Measurements from ENCODE around the gene POPDC2.

Gene POPDC2

GRCh38 chr3:119669906-119670570 is 9.6 kb upstream of the POPDC2 start:
- DNase-seq, result no peak

- DNase-seq, result no peak
These were observed 5.7 kb upstream of the POPDC2 start for GRCh38 chr3:119665954-119666559.

DNA sequence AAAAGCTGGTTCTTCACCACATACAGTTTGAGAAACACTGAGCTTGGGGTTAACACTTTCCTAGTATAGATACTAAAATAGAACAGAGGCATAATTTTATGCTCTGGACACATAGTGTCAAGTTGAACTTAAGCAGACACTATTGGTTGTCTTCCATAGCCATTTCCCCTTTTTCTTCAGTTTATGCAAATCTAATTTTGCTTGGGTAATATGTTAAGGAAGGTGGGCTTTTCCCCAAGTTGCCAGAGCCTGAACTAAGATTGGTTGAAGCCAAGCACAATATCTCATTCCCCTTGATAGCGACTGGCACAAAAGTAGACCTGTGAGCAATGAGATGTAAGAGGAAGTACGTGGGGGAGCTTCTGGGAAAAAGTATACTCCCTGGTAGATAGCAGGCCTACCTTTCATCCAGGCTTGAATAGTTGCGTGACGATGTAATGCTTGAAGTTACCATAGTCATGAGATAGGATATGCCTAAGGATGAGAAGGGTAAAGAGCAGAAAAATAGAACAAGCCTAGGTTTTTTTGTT is 4.5 kb upstream of the POPDC2 start:
- no peak for DNase-seq

- DNase-seq, result no peak
These were observed 4.0 kb upstream of the POPDC2 start for GRCh38 chr3:119664370-119664769.

DNA sequence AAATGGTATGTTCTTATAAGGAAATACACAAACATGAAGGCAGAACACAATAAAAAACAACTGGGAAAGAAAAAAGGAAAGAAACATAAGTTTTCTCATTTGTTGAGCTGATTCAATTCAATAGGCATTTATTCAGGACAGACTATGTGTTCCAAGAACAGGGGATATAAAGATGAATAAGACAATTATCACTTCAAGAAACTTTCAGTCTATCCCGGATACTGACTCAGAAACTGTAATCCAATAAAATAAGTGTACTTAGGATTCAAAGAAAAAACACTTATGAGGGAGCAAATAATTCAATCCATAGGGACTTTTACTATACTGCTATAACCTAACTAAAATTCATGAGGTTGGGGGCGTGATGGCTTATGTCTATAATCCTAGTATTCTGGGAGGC is 3.5 kb upstream of the POPDC2 start:
- DNase-seq, result no peak

GRCh38 chr3:119662604-119663373 is 2.4 kb upstream of the POPDC2 start:
- no peak for DNase-seq

- no peak for DNase-seq
These were observed 640 bp downstream of the POPDC2 start for GRCh38 chr3:119659606-119660291.

DNA sequence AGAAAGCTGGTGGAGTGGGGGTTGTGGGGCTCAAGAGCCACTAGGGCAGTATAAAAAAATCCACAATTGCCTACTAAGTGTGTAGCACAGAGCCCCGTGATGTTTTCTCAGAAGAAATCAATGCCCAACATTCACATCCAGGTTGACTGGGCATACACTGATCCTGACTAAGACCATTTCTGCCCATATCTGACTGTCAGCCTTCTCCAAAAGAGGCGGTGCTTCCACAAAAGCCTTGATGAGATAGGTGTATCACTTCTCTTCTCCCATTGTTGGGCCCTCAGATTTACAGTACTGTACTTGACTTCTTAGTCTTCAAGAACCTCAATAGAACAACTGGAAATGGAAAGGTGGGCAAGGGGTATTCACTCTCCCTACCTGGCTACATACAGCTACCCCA is 1.4 kb downstream of the POPDC2 start:
- no peak for DNase-seq

- no peak for DNase-seq
These were observed 2.3 kb downstream of the POPDC2 start for GRCh38 chr3:119657887-119658702.

GRCh38 chr3:119653876-119654275 is 6.5 kb downstream of the POPDC2 start:
- no peak for DNase-seq

- no peak for DNase-seq
These were observed 7.9 kb downstream of the POPDC2 start for GRCh38 chr3:119652306-119653033.

GRCh38 chr3:119649761-119650160 is 10.6 kb downstream of the POPDC2 start:
- DNase-seq, result no peak

DNA sequence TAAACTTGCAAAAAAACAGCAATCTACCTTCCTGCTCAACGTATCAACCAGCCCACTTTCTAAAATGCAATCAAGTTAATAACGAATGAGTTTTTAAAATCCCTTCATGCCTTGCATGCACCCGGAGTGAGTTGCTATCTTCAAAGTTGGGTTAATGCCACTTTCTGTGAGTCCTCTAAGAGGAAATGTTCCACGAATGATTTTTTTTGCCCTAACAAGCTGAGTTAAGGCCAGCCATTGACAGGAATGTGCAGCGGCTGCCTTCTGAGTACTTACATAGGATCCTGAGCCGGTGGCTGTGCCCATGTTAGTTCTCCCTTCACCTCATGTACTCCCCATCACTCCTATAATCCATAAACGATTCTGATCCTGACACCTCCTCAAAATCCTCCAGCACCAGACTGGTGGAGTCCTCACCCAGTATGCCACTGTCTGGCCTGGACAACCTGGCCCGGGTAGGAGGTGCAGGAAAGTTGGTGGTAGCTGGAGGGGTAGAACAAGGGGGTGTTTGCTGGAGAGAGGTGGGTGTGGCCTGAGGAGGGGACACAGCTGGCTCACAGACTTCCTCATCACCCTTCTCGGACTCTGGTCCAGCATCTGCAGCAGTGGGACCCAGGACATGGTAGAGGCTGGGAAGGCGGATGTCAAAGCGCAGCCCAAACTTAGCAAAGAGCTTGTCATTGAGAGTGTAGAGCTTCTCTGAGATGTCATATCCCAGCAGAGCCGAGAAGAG is 12.4 kb downstream of the POPDC2 start:
- no peak for DNase-seq

- DNase-seq, result no peak
These were observed 13.2 kb downstream of the POPDC2 start for GRCh38 chr3:119647171-119647570.

- no peak for DNase-seq
These were observed 14.6 kb downstream of the POPDC2 start for GRCh38 chr3:119645813-119646212.

GRCh38 chr3:119644481-119644880 is 15.9 kb downstream of the POPDC2 start:
- DNase-seq, result no peak

- no peak for DNase-seq
These were observed 16.9 kb downstream of the POPDC2 start for GRCh38 chr3:119643528-119643927.

DNA sequence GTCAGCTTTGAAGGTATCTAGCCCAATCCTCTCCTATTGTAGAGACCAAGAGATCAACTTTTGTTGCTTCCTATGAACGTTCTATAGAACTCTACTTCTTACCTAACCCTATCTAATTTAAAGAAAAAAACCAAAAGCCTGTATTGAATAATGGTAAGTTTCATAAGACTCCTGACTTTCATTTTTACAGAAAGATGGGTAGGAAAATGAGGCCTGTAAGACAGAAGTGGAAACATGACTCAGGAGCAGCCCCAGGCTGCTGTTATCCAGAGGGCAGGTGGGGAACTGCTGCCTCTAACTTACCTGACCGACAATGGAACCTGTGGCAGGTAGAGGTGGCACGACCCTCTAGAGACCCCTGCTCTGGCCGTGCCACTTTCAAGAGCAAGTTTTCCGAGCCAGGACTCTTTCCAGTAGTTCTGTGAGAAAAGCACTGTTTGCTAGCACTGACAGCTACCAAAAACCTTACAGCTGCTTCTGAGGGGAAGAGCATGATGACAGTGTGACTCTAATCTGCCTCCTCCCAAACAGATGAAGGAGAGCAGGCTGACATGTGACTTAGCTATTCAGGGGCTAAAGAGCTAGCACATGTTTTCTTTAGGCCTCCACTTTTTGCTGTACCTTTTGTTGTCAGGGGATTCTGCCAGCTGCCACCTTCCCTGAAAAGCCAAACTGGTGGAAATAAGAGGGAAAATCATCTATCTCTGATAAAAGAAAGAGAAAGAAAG is 17.5 kb downstream of the POPDC2 start:
- no peak for DNase-seq

DNA sequence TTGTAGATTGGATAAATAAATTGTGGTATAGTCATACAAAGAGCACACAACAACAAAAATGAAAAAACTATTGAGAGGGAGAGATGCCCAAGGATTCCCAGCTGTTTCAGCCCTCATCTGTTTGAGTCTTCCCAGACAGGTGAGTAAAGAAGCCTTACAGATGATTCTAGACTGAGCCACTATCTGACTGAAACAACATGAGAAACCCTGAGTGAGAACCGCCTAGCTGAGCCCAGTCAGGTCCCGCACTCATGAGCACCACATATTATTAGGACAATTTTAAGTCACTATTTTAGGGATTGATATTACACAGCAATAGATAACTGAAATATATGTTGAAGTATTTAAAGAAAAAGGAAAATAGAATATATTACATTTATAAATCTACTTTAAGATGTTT is 19.0 kb downstream of the POPDC2 start:
- DNase-seq, result no peak

All from GF-D8 (cell line).